Activated B cell treated with CpG ODN at 0.5 μM for 24 hours (primary cell): ENCODE data around the gene CDS2. TPM values are rescaled to one million over a fixed set of nuclear protein-coding genes. Genes with fewer than 3 reads are reported as not detected.

Experiments used
- ATAC-seq: fragments of 200-7000 bp; cut with Tn5 transposase; one replicate; pipeline ENCODE4 v1.10.0; 2021; ENCODE audit warnings: low read depth, mild to moderate bottlenecking, moderate library complexity
- CTCF ChIA-PET: fragments of 350-600 bp; sonication (Branson Sonifier 250); formaldehyde crosslinking; loops from one replicate; lab custom pipeline; 2021; ENCODE audit warnings: antibody characterized with exemption; lab: Charles Lee
- POLR2A ChIA-PET: fragments of 350-600 bp; sonication (Branson Sonifier 250); formaldehyde crosslinking; loops from one replicate; lab custom pipeline; 2021; ENCODE audit warnings: antibody characterized with exemption; lab: Charles Lee
- DNase-seq: peaks from one replicate; pipeline ENCODE4 v3.0.0; 2022
- H3K27ac Mint-ChIP-seq: one replicate; pipeline ENCODE4 v1.8.0; 2020; ENCODE audit warnings: mixed read lengths
- H3K27me3 Mint-ChIP-seq: one replicate; pipeline ENCODE4 v1.8.0; 2021; ENCODE audit warnings: mixed read lengths
- H3K36me3 Mint-ChIP-seq: one replicate; pipeline ENCODE4 v1.8.0; 2021; ENCODE audit warnings: low read depth, mixed read lengths
- H3K4me1 Mint-ChIP-seq: one replicate; pipeline ENCODE4 v1.8.0; 2021; ENCODE audit warnings: mixed read lengths
- H3K4me3 Mint-ChIP-seq: one replicate; pipeline ENCODE4 v1.8.0; 2020; ENCODE audit warnings: mild to moderate bottlenecking, mixed read lengths
- H3K9me3 Mint-ChIP-seq: one replicate; pipeline ENCODE4 v1.8.0; 2020; ENCODE audit warnings: mixed read lengths
- CTCF ChIP-seq: fragments of 200-600 bp; IDR thresholded peaks from one replicate; pipeline ENCODE4 v1.8.0; 2022; ENCODE audit warnings: antibody characterized with exemption, mild to moderate bottlenecking
- intact Hi-C: fragments of 100-400 bp; cut with micrococcal nuclease; formaldehyde crosslinking; loops from one replicate; pipeline ENCODE4 v1.15.1; 2024
- total RNA-seq: library from RNA; stranded (reverse); gene quantifications from 2 replicates; pipeline ENCODE4 v1.2.3, GENCODE V29; 2022

Gene CDS2
- total RNA-seq, 1 donor from 2014 or later: 37.4 TPM

DNA sequence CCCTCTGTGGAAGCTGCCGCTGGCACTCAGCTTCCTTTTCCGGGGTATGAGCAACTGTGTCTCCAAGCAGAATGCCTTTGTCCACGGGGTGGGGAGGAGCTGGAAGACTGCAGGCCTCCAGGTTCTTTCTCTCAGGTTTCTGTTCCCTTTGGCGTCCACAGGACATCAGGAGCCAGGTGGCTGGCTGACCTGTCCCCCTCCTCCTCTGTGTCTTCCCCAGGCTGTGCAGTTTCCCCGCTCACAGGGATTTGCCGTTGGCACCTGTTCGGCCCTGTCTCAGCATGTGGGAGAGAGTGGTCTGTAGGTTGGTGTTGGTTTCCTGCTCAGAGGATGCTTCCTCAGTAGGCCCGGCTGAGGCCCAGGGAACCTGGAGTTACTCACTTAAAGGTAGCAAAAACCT is 43.5 kb downstream of the CDS2 start:
- DNase-seq (no peak), ATAC-seq (no peak)
- intact Hi-C loops: no loop called here
- H3K27me3 Mint-ChIP-seq: no peaks in the 10 kb centered on the region
- TF ChIP-seq CTCF: no peak
- H3K27ac Mint-ChIP-seq: no peak overlapping the region
- no peak overlapping the region for H3K4me3 Mint-ChIP-seq
- no peaks in the 10 kb centered on the region for H3K9me3 Mint-ChIP-seq
- peaks cover 79% of the 10 kb centered on the region for H3K4me1 Mint-ChIP-seq
- POLR2A ChIA-PET: no interaction called here
- H3K36me3 Mint-ChIP-seq: peaks cover 24% of the 10 kb centered on the region
- CTCF ChIA-PET: no interaction called here

DNA sequence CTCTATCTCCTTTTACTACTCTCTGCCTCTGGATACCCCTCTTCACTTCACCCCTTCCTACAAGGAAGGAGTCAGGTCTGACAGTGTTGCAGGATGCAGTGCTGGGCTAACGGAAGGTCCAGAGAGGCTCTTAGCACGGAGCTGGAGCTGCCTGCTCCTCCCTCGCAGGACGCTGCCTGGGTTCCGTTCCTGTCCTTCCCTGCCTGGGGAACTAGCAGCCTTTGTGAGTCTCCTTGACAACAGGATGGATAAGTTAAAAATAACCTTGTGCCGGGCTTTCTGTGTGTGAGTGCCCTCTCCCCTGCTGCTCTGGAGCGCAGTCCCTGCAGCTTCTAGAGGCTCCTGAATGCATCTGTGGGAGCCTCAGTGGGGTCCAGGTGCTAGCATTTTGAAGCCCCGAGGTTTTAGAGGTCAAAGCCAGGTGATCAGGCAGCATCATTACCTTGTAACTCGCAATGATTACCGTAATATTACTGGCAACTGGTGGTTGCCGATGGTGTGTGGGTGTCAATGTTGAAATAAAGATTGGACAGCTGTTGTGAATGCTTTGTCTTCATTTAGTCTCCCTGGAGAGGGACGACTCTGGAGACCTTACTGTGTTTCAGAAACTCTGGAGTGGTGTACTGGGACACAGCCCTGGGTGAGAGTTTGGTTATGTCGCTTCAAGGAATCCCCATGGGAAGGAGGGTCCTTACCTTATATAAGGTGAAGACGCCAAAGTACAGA is 44.4 kb downstream of the CDS2 start:
- H3K4me1 Mint-ChIP-seq: peaks cover 71% of the 10 kb centered on the region

GRCh38 chr20:5171790-5172164 is 45.0 kb downstream of the CDS2 start:
- H3K4me3 Mint-ChIP-seq: peak overlapping the region; percentile 8
- CTCF ChIA-PET: no interaction called here
- H3K9me3 Mint-ChIP-seq: no peaks in the 10 kb centered on the region
- no peak for ATAC-seq
- peaks cover 65% of the 10 kb centered on the region for H3K4me1 Mint-ChIP-seq
- no peak for DNase-seq
- intact Hi-C loops: no loop called here
- peak overlapping the region; percentile 32 for H3K27ac Mint-ChIP-seq
- POLR2A ChIA-PET: interaction anchor here (0.6 kb wide), 1 partner anchor 606 kb away, joined by 3 read pairs; no protein-coding TSS in a partner anchor
- H3K36me3 Mint-ChIP-seq: peaks cover 37% of the 10 kb centered on the region
- no peak for TF ChIP-seq CTCF
- H3K27me3 Mint-ChIP-seq: no peaks in the 10 kb centered on the region

More for the DNA sequence above, 44.4 kb downstream of the CDS2 start:
- no peak overlapping the region for H3K27ac Mint-ChIP-seq
- CTCF ChIA-PET: no interaction called here
- intact Hi-C loops: no loop called here
- peaks cover 31% of the 10 kb centered on the region for H3K36me3 Mint-ChIP-seq
- no peak overlapping the region for H3K4me3 Mint-ChIP-seq
- no peak for ATAC-seq
- H3K27me3 Mint-ChIP-seq: no peaks in the 10 kb centered on the region
- DNase-seq: no peak
- TF ChIP-seq CTCF: no peak
- H3K9me3 Mint-ChIP-seq: no peaks in the 10 kb centered on the region
- POLR2A ChIA-PET: no interaction called here

- DNase-seq (no peak), ATAC-seq (no peak)
- Mint-ChIP-seq H3K27ac (peak overlapping the region; percentile 32), H3K9me3 (no peaks in the 10 kb centered on the region), H3K36me3 (peaks cover 41% of the 10 kb centered on the region), H3K4me1 (peaks cover 61% of the 10 kb centered on the region), H3K27me3 (no peaks in the 10 kb centered on the region), H3K4me3 (peak overlapping the region; percentile 8)
- no peak for TF ChIP-seq CTCF
- POLR2A ChIA-PET: interaction anchor here (0.6 kb wide), 1 partner anchor 605 kb away, joined by 3 read pairs; no protein-coding TSS in a partner anchor
- CTCF ChIA-PET: no interaction called here
- intact Hi-C loops: no loop called here
These were observed 45.4 kb downstream of the CDS2 start for GRCh38 chr20:5172167-5172601.

DNA sequence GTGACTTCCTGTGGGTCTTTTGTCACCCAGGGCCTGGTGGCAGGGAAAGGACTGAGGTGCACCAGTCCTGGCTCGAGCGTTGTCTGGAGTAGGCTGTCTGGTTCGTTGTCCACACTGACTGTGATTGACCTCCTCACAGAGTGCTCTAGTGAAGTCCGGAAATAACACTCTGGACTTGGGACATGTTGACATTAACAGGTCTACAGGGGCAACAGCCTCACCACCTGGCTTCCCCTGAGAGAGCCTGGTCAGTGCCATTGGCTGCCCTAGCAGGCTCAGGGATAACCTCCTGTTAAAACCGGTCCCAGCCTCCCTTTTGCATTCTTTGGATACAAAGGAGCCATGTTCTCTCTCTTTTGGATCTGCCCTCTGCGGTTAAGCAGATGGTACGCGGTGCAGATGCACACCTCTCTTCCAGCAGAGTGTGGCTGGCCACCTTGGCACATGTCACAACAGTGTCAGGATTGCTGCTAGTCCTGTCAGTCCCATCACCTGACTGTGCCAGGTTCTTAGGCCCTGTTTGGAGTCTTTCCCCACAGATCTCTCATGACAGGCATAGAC is 46.2 kb downstream of the CDS2 start:
- intact Hi-C loops: no loop called here
- Mint-ChIP-seq H3K27ac (no peak overlapping the region), H3K36me3 (peaks cover 43% of the 10 kb centered on the region), H3K4me3 (no peak overlapping the region), H3K4me1 (peaks cover 55% of the 10 kb centered on the region), H3K9me3 (no peaks in the 10 kb centered on the region), H3K27me3 (no peaks in the 10 kb centered on the region)
- no peak for DNase-seq
- no peak for TF ChIP-seq CTCF
- no peak for ATAC-seq
- ChIA-PET CTCF (no interaction called here), POLR2A (no interaction called here)
